GM13977 (cell line): ENCODE results near the gene AFAP1L1.

Experiments
- DNase-seq: peaks from one replicate; pipeline ENCODE4 v3.0.0; 2012; ENCODE audit warnings: low spot score
- CTCF ChIP-seq: IDR thresholded peaks from 2 replicates; pipeline ENCODE4 v1.5.1; 2012; ENCODE audit warnings: mild to moderate bottlenecking, control low read depth; ENCODE audit not compliant: insufficient read depth; ENCODE audit errors: extremely low read depth, missing control alignments
- in situ Hi-C: fragments of 300-500 bp; cut with MboI; formaldehyde crosslinking; loops from one replicate; pipeline ENCODE4 v1.12.0; 2022; ENCODE audit warnings: low sequenced_read_pairs, low pct_unique_long_range_greater_than_20kb, mixed read lengths, inconsistent platforms; ENCODE audit not compliant: unreplicated experiment

The AFAP1L1 gene

GRCh38 chr5:149300441-149300840, 28.8 kb downstream of the AFAP1L1 start:
- DNase-seq, result no peak
- TF ChIP-seq CTCF, result no peak
- in situ Hi-C loops, result no loop called here

GRCh38 chr5:149301049-149301743, 29.5 kb downstream of the AFAP1L1 start:
- in situ Hi-C loops, result no loop called here
- no peak for DNase-seq

GRCh38 chr5:149301744-149302380, 30.2 kb downstream of the AFAP1L1 start:
- TF ChIP-seq CTCF, result no peak
- no peak for DNase-seq
- in situ Hi-C loops, result no loop called here

More at GRCh38 chr5:149301049-149301743, 29.5 kb downstream of the AFAP1L1 start:
- TF ChIP-seq CTCF, result no peak

GRCh38 chr5:149302641-149303040, 31.0 kb downstream of the AFAP1L1 start:
- DNase-seq, result no peak
- in situ Hi-C loops, result no loop called here
- no peak for TF ChIP-seq CTCF

GRCh38 chr5:149303210-149303609, 31.6 kb downstream of the AFAP1L1 start:
- DNase-seq, result no peak
- in situ Hi-C loops, result no loop called here
- TF ChIP-seq CTCF, result no peak

GRCh38 chr5:149304195-149305078, 32.8 kb downstream of the AFAP1L1 start:
- no peak for DNase-seq
- no peak for TF ChIP-seq CTCF
- in situ Hi-C loops, result no loop called here
